Astrocyte (in vitro differentiated cells and primary cell): Measurements from ENCODE around the gene APEX1.

ENCODE experiments used
- CTCF ChIP-seq: IDR thresholded peaks from 2 replicates; pipeline ENCODE4 v1.5.1; 2011; ENCODE audit warnings: low read depth, mild to moderate bottlenecking, inconsistent platforms, low read length, moderate library complexity; ENCODE audit not compliant: insufficient read depth
- EZH2 ChIP-seq: IDR thresholded peaks from 2 replicates; pipeline ENCODE4 v1.6.1; 2012; ENCODE audit warnings: mild to moderate bottlenecking, low read length, inconsistent platforms; ENCODE audit not compliant: insufficient read depth

GRCh38 chr14:20416223-20416622 is 38.8 kb upstream of the APEX1 start:
- TF ChIP-seq EZH2 (no peak), CTCF (no peak)
